HFFc6 (cell line): Measurements from ENCODE around the gene PRKCE. TPM values are rescaled to one million over a fixed set of nuclear protein-coding genes. Genes with fewer than 3 reads are reported as not detected.

Experiments used
- DNase-seq: peaks from one replicate; pipeline ENCODE4 v3.0.0-alpha.2; 2018
- H3K27ac Mint-ChIP-seq: 2 replicates; pipeline ENCODE4 v1.8.0; 2020; ENCODE audit warnings: mild to moderate bottlenecking, mixed read lengths
- H3K27me3 Mint-ChIP-seq: 2 replicates; pipeline ENCODE4 v1.8.0; 2021; ENCODE audit warnings: mild to moderate bottlenecking, moderate library complexity, mixed read lengths; ENCODE audit not compliant: insufficient read depth
- H3K36me3 Mint-ChIP-seq: 2 replicates; pipeline ENCODE4 v1.8.0; 2021; ENCODE audit warnings: low read depth, mixed read lengths
- H3K4me1 Mint-ChIP-seq: 2 replicates; pipeline ENCODE4 v1.8.0; 2020; ENCODE audit warnings: low read depth, mixed read lengths
- H3K4me3 Mint-ChIP-seq: 2 replicates; pipeline ENCODE4 v1.8.0; 2020; ENCODE audit warnings: mild to moderate bottlenecking, moderate library complexity, mixed read lengths
- H3K9me3 Mint-ChIP-seq: 2 replicates; pipeline ENCODE4 v1.8.0; 2020; ENCODE audit warnings: mild to moderate bottlenecking, mixed read lengths
- CTCF ChIP-seq: fragments of 200-600 bp; sonication (generic); IDR thresholded peaks from 2 replicates; pipeline ENCODE4 v1.5.0; 2021; ENCODE audit warnings: antibody characterized with exemption, mild to moderate bottlenecking
- total RNA-seq, 6 experiments: library from RNA; stranded (reverse); fragmentation: NEBNext Ultra II Directional; extraction: Animal tissue kit (Norgen Biotek cat#: 25700); gene quantifications; 2 replicates in 1 of 6; 3 replicates in 5 of 6; pipeline ENCODE4 v1.2.3, GENCODE V29; 2021

PRKCE gene
- total RNA-seq, 6 experiments from 2014 or later, result 10.8 to 13.7 (median 12.0) TPM

GRCh38 chr2:45820048-45820447, 168.6 kb downstream of the PRKCE start:
- Mint-ChIP-seq H3K27me3 (peaks cover 2% of the 10 kb centered on the region), H3K27ac (no peak overlapping the region), H3K9me3 (no peaks in the 10 kb centered on the region), H3K4me3 (no peak overlapping the region), H3K36me3 (no peaks in the 10 kb centered on the region), H3K4me1 (peaks cover 26% of the 10 kb centered on the region)
- DNase-seq, result no peak
- TF ChIP-seq CTCF, result no peak

GRCh38 chr2:45821558-45822271, 170.2 kb downstream of the PRKCE start:
- H3K4me3 Mint-ChIP-seq, result no peak overlapping the region
- H3K27me3 Mint-ChIP-seq, result peaks cover 2% of the 10 kb centered on the region
- H3K27ac Mint-ChIP-seq, result no peak overlapping the region; the same call in 1 of the 2 replicates
- peak; percentile 50 for DNase-seq
- no peaks in the 10 kb centered on the region for H3K9me3 Mint-ChIP-seq
- H3K4me1 Mint-ChIP-seq, result peaks cover 29% of the 10 kb centered on the region
- H3K36me3 Mint-ChIP-seq, result no peaks in the 10 kb centered on the region
- TF ChIP-seq CTCF, result no peak

- no peak for TF ChIP-seq CTCF
- Mint-ChIP-seq H3K27ac (no peak overlapping the region; the same call in 1 of the 2 replicates), H3K27me3 (peaks cover 2% of the 10 kb centered on the region), H3K36me3 (no peaks in the 10 kb centered on the region), H3K9me3 (no peaks in the 10 kb centered on the region), H3K4me3 (no peak overlapping the region), H3K4me1 (peaks cover 33% of the 10 kb centered on the region)
- no peak for DNase-seq
These were observed 170.8 kb downstream of the PRKCE start for GRCh38 chr2:45822272-45822630.

GRCh38 chr2:45823723-45824206, 172.3 kb downstream of the PRKCE start:
- no peaks in the 10 kb centered on the region for H3K36me3 Mint-ChIP-seq

GRCh38 chr2:45825001-45825651, 173.7 kb downstream of the PRKCE start:
- no peak for TF ChIP-seq CTCF
- Mint-ChIP-seq H3K36me3 (peaks cover 6% of the 10 kb centered on the region), H3K4me3 (no peak overlapping the region), H3K9me3 (peaks cover 9% of the 10 kb centered on the region), H3K27ac (no peak overlapping the region), H3K4me1 (peaks cover 40% of the 10 kb centered on the region), H3K27me3 (peaks cover 2% of the 10 kb centered on the region)
- no peak for DNase-seq

More at GRCh38 chr2:45823723-45824206, 172.3 kb downstream of the PRKCE start:
- Mint-ChIP-seq H3K4me1 (peaks cover 40% of the 10 kb centered on the region), H3K4me3 (no peak overlapping the region), H3K27ac (no peak overlapping the region), H3K9me3 (no peaks in the 10 kb centered on the region), H3K27me3 (peaks cover 2% of the 10 kb centered on the region)
- DNase-seq, result no peak
- TF ChIP-seq CTCF, result no peak
